OCI-M2 (cell line): Measurements from ENCODE around the gene PARD6A.

Source experiments
- DNase-seq: peaks from one replicate; lab custom pipeline; 2025; ENCODE audit not compliant: unreplicated experiment; lab: John Stamatoyannopoulos, UW

Gene PARD6A, protein sequence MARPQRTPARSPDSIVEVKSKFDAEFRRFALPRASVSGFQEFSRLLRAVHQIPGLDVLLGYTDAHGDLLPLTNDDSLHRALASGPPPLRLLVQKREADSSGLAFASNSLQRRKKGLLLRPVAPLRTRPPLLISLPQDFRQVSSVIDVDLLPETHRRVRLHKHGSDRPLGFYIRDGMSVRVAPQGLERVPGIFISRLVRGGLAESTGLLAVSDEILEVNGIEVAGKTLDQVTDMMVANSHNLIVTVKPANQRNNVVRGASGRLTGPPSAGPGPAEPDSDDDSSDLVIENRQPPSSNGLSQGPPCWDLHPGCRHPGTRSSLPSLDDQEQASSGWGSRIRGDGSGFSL

DNA sequence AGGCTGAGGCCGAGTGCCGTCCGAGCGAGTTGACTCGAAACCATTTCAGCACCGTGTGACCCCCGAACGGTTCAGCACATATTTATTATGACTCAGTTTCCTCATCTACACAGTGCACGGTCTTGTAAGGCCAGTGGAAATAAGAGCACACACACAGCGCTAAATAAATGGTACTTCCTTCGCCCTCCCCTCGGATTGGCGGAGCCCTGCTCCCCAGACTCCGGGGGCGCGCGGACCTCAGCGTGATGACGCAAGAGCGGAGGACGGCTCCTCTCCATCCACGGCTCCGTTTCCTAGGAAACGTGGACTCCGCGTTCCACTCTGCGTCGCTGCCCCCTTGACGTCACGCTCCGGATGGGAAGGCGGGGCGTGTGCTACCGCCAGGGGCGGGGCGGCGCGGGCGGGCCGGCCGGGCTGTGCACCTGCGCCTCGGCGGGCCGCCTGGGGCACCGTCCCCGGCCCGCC lies at the start of gene PARD6A:
Gene PARD6A (plus strand): TSS at position 397 of the 465 bp plus-strand sequence. CDS start 79 bp downstream, outside the sequence.
- no peak for DNase-seq

DNA sequence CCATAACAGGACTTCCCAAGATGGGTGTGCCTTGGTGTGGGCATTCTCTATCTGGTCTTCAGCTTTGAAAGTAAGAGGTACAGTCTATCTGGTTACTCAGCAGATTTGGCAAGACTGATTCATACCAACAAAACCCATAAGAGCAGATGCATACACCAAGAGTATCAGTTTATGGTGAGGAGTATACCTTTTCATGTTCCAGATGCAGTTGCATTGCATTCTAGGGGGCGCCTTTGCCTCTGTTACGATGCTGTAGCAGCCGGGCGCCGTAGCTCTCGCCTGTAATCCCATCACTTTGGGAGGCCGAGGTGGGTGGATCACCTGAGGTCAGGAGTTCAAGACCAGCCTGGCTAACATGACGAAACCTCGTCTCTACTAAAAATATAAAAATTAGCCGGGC lies 47.0 kb upstream of the PARD6A start:
- no peak for DNase-seq

DNA sequence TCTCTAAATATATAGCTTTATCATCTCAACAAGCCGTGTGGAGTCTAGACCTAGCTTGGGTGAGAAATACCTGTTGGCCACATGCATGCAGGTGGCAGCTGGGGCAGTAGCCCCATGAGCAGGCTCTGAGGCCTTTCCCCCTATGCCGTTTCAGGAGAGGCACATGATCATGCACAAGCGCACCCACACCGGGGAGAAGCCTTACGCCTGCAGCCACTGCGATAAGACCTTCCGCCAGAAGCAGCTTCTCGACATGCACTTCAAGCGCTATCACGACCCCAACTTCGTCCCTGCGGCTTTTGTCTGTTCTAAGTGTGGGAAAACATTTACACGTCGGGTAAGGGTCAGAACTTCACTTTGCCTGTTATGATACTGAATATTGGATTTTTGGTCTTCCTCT lies 32.5 kb upstream of the PARD6A start:
- no peak for DNase-seq

DNA sequence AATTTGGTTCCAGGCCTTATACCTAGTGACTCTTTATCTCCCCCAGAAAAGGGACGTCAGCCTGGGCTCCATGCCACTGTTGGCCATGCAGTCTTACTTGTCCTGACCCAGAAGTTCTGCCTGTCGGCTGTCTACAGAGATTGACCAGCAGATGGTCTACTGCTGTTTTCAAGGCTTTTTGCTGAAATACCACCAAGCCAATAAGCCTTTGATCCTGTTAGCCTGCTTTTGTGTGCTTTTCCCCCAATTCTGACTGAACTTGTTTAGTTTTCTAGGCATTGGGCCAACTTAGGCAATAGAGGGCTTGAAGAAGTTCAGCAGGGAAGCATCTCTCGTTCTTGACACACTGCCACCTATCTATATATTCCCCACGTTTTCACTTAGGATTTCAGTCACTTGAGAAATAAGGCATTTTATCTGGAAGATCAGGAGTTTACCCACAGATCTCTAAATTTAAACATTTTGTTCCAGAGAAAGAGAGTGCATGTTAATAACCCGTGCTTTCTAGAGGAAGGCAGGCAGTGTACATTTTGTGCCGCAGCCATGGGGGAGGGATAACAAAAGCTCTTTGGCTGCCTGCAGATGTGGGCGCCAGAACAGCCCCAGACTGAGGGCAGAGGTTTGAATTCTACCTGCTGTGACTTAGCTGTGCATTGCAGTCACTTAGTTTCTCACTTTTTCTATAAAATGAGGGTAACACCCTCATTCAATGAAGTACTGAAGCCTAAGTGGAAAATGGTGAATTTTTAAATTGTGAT lies 28.2 kb upstream of the PARD6A start:
- no peak for DNase-seq

DNA sequence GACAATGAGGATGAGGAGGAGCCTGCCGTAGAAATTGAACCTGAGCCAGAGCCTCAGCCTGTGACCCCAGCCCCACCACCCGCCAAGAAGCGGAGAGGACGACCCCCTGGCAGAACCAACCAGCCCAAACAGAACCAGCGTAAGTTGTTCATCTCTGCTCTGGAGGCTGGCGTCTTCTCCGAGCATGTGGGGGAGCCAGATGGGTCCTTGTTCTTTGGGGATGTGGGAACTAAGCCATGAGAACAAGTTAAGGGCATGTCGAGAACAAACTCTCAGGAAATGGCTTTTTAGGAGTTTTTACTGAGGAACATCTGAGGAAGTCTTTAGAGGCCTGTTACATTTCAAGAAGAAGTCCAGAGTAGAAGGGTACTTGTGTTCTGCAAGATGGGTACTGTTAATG lies 24.0 kb upstream of the PARD6A start:
- DNase-seq = no peak

DNA sequence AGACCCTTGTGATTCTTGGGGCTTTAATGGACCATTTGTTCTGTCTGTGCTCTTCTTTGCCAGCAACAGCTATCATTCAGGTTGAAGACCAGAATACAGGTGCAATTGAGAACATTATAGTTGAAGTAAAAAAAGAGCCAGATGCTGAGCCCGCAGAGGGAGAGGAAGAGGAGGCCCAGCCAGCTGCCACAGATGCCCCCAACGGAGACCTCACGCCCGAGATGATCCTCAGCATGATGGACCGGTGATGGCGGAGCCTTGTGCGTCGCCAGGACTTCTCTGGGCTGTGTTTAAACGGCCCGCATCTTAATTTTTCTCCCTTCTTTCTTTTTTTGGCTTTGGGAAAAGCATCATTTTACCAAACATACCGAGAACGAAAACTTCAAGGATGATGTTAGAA lies 23.1 kb upstream of the PARD6A start:
- no peak for DNase-seq

DNA sequence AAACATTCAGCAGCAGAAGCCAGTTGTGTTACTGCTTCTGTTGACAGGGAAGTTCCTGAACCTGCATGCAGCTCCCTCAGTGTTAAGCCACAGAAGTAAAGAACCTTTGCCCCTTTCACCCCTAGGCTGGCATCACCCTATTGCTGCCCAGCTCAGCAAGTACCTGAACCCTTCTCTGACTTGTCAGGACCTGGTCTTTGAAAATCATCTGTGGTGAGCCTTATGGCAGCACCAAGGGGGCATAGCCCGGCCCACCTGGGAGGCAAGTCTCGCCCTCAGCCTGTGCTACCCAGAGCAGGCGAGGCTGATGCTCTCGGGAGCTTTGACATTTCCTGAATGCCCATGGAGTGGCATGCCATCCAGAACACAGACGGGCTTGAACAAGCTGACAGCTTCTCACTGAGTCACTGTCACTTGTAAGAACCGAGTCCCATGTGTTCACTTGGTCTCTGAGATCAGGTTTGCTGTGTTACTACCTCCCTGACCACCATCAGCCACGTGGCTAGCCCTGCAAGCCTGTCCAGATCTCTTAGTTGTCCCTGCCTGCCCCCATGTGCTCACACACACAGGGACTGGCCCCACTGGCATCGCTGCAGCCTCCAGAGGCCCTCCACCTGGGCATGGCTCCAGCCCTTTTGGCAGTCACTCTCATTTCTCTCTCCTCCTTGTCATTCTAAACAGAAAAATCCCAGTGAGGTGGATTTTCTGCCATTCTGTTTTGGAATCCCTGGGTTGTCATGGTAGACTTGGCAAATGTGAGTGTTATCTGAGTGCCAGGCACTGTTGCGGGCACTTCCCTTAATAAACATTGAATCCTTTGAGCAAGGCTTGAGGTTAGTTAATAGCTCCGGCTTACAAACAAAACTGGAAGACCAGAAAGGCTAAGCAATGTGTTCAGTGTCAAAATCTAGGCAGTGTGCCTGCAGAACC lies 18.7 kb upstream of the PARD6A start:
- no peak for DNase-seq

DNA sequence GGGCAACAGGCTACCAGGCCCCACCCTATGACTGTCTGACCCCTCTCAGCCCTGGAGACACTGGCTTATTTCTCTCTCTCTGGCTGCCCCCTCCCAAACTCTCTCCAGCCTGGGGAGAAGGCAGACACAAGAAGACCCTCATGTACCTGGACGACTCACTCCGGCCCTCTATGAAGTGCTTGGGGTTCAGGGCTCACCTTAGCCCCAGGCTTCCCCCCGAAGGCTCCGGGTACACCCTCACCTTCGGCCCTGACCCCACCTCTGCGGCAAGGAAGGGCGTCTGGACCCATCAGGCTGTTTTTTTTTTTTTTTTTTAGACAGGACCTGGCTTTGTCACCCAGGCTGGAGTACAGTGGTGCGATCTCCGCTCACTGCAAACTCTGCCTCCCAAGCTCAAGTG lies 16.7 kb upstream of the PARD6A start:
- DNase-seq = no peak

DNA sequence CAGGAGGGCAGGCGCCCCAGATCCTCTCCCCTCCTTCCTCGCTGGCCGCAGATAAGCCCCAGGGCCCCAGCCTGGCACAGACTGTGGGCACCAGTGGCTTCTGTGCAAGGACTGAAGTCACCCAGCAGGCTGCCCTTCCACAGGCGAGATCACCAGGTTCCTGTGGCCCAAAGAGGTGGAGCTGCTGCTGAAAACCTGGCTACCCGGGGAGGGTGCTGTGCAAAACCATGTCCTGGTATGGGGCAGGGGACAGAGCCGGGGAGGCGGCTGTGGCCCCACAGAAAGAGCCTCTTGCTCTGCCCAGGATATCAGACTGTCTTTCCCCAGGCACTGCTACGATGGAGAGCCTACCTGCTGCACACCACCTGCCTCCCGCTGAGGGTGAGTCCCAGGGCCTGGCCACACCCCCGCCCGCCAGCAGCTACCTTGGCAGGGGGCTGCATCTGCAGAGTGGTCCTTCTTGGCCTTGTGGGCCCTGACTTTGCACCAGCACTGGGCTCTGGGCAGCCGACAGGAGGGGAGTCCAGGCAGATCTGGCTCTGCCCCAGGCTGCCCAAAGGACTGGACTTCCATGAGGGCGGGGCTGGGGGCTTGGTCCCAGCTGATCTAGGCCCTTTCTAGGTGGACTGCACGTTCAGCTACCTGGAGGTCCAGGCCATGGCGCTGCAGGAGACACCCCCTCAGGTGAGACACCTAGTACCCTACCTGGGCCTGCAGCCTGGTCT lies 15.2 kb upstream of the PARD6A start:
- no peak for DNase-seq

DNA sequence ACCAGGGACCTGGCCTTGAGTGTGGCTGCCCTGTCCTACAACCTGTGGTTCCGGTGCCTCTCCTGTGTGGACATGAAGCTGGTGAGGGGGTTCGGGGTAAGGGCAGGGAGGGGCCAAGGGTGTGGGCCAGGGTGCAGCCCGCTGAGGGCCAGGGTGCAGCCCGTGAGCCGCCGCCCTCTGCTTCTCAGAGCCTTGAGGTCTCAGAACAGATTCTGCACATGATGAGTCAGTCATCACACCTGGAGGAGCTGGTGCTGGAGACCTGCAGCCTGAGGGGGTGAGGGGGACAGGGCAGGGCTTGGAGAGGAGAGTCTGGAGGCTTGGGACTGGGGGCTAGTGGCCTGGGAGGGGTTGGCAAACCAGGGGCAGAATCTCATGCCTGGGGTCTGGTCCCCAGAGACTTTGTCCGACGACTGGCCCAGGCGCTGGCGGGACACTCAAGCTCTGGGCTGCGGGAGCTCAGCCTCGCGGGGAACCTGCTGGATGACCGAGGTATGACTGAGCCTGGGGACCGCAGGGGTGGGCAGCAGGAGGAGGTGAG lies 13.6 kb upstream of the PARD6A start:
- DNase-seq = no peak

DNA sequence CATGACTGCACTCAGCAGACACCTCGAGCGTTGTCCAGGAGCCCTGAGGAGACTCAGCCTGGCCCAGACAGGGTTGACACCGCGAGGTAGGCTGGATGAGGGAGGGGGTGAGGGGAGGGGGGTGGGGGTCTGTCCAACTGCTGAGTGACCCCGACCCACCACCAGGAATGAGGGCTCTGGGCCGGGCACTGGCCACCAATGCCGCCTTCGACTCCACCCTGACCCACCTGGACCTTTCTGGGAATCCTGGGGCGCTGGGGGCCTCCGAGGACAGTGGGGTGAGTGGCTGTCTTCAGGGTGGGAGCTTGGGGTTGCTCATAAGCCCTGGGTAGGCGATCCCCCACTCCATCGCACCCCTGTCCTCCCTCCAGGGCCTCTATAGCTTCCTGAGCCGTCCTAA lies 13.1 kb upstream of the PARD6A start:
- DNase-seq = no peak

DNA sequence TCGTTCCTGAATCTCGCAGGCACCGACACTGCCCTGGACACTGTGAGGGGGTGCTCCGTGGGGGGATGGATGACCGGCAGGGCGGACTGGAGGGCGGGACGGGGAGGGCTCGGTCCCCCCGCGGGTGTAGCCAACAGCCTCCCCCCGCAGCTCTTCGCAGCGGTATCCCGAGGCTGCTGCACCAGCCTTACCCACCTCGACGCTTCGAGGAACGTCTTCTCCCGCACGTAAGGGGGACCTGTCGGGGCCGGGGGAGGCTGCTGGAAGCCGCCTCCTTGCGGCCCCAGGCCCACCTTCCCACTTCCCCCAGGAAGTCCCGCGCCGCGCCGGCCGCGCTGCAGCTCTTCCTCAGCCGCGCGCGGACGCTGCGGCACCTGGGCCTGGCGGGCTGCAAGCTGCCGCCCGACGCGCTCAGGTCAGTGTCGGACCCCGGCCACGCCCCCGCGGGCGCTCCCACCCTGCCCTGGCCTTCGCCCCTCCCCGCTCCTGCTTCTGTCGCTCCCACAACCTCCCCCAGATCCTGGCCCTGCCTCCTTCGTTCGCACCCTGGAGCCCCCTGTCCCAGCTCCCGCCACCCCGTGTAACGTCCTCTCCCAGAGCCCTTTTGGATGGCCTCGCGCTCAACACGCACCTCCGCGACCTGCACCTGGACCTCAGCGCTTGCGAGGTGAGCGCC lies 12.5 kb upstream of the PARD6A start:
- DNase-seq = no peak

DNA sequence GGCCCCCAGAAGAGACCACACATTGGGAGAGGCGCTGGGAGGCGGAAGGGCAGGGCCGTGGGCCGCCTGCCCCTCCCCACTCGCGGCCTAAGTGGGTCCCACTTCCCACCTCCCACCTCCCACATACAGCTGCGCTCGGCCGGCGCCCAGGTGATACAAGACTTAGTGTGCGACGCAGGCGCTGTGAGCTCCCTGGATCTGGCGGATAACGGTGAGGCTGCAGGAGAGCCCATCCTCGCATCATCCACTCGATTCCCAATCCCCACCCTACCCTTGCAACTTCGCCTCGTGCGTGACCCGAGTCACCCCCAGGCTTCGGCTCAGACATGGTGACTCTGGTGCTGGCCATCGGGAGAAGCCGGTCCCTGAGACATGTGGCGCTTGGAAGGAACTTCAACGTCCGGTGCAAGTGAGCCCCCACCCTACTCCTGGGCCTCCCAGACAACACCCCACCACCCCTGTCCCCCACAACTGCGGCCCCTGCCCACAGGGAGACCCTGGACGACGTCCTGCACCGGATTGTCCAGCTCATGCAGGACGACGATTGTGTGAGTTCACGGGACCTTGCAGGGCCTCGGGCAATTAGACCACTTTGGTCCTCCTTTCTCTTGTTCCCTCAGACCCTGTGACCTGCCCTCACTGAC lies 11.9 kb upstream of the PARD6A start:
- no peak for DNase-seq

DNA sequence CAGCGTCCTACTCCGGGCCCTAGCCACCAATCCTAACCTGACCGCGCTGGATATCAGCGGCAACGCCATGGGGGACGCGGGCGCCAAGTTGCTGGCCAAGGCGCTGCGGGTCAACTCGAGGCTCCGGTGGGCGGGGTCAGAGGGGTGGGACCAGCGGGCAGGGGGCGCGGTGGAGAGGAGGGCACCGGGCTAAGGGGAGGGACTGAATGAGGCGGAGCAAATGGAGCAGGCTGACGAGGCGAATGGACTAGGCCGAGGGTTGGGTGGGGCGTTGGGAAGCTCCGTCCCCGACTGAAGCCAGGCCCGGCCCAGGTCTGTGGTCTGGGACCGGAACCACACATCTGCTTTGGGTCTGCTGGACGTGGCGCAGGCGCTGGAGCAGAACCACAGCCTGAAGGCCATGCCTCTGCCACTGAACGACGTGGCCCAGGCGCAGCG lies 11.2 kb upstream of the PARD6A start:
- DNase-seq = no peak

DNA sequence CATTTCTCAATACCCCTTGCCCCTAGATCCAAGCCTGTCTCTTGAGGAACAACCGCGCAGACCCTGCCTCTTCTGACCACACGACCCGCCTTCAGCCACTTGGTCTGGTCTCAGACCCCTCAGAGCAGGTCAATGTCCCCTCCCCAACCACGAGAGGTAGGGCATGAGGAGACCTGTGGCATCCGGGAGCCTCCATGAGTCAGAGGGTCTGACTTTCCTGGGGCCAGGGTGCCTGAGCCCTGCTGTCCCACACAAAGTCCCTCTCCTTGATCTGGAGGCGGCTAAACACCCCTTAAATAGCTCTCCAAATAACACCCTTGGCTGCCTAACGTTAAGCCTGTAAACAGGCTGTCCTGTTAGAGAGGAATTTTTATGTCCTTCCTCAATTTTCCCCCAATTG lies 10.7 kb upstream of the PARD6A start:
- no peak for DNase-seq

DNA sequence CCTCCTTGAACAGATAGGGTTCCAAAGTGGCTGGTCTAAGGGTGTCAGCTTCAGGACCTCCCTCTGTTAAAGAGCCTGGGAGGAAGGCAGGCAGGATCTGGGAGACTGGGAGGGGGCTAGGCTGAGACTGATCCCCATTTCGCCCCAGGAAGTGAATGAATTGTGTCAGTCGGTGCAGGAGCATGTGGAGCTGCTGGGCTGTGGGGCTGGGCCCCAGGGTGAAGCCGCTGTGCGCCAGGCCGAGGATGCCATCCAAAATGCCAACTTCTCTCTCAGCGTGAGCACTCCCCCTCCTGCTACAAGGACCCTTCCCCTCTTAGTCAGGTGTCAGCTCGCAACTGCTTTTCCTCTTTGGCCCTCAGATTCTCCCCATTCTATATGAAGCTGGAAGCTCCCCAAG lies 9.7 kb upstream of the PARD6A start:
- no peak for DNase-seq

DNA sequence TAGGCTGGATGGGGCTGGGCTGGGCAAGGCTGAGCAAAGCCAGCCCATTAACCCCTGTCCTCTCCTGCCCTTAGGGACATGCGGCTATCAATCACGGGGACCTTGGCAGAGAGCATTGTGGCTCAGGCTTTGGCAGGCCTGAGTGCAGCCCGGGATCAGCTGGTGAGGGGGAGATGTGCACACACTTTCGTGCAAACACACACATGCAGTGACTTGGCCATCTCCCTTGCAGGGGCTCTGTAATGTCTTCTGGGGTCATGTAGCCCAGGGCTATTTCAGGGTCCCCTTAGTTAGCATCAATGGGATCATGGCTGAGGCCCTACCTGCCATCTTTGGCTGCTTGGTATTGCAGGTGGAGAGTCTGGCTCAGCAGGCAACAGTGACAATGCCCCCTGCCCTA lies 8.9 kb upstream of the PARD6A start:
- DNase-seq = no peak

DNA sequence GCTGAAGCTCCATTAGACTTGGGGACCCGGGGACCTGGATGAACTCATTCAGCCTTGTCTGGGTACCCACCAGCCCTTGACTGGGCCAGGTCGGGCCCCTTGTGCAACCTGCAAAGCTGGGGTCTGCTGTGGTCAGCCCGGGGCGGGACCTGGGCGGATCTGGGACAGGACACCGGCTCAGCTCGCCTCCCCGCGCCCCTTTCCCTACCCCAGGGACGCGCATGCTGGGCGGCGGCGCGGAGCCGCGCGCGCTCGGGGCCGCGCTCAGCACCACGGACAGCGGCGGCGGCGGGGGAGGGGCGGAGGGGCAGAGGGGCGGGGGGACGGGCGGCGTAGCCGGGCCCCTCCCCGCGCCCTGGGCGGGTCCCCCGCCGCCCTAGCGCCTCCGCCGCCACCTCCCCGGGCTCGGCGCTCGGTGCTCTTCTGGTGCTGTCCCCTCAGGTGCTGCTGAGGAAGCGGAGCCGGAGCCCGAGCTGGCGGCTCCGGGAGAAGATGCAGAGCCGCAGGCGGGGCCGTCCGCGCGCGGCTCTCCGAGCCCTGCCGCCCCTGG lies 8.1 kb upstream of the PARD6A start:
- no peak for DNase-seq

DNA sequence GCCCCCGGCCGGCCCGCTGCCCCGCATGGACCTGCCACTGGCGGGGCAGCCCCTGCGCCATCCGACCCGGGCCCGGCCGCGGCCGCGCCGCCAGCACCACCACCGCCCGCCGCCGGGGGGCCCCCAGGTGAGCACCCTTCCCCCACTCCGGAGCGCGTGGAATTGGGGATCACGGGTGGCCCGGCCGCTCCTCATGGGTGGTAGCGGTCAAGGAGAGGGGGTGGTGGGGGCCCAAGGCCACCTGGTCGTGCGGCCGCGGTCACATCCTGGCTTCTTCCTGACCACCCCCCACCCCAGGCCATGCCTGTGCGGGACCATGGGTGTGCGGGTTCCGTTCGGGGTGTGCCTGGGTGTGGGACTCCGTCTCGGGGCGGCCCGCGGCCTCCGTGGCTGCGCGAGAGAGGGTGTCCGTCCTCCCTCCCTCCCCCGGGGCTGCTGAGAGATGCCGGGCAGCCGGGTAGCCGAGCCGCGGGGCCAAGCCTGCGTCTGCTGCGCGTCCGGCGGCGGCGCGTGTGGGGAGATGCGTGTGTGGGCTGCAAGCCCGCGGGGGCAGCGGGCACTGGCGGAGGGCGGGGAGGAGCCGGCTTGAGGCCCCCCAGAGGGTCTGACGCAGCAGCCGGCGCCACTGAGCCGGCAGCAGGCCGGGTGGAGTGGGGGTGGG lies 7.5 kb upstream of the PARD6A start:
- DNase-seq = no peak
